K562 (cell line): ENCODE data around the gene NTM. TPM values are rescaled to one million over a fixed set of nuclear protein-coding genes. Genes with fewer than 3 reads are reported as not detected.
"Not testable (repeated sequence)": the region's sequence is repeated elsewhere in the genome, so short reads cannot be mapped to it uniquely, and the experiment has no call there.

Experiments
- ATAC-seq: fragments of 200-7000 bp; cut with Tn5 transposase; 3 replicates; pipeline ENCODE4 v1.9.1; 2020; ENCODE audit warnings: moderate library complexity
- BruUV-seq: library from RNA; stranded (reverse); fragments of 400-500 nt; replicated peaks from 2 replicates; lab custom pipeline; 2021; lab: Mats Ljungman, UMichigan
- CTCF ChIA-PET: fragments of 300-600 bp; formaldehyde crosslinking; extraction: SDS; loops from one replicate; lab custom pipeline; 2021; ENCODE audit warnings: low intra/inter-chr PET ratio; lab: Yijun Ruan, JAX
- POLR2A ChIA-PET: fragments of 300-600, 350-650 bp; sonication (Branson Sonifier 250); formaldehyde crosslinking; extraction: SDS; loops from one replicate; lab custom pipeline; 2021; ENCODE audit warnings: antibody characterized with exemption, inconsistent platforms; lab: Yijun Ruan, JAX
- DNase-seq, 4 experiments: peaks; one replicate each; pipeline versions ENCODE4 v3.0.0 to v3.0.0-alpha.2; 2011 to 2018; ENCODE audit warnings: low spot score in 3 of 4, mixed read lengths in 3 of 4; ENCODE audit errors: extremely low read depth in 1 of 4
- FAIRE-seq: peaks from 2 replicates; lab custom pipeline; 2011; peaks lifted over from hg19 to GRCh38; lab: Jason Lieb, UNC
- H2AFZ ChIP-seq: 2 replicates; pipeline ENCODE4 v1.6.0; 2011; ENCODE audit warnings: low read depth, low read length, control low read depth, inconsistent platforms
- H3K27ac ChIP-seq: fragments of 200-600 bp; 3 replicates; pipeline ENCODE4 v1.8.0; 2011; ENCODE audit warnings: low read depth, mild to moderate bottlenecking, control low read depth, inconsistent platforms, low read length, moderate library complexity, mixed read lengths; ENCODE audit errors: extremely low read depth
- H3K27me3 ChIP-seq, 2 experiments: fragments of 300-600 bp in 1 of 2; 2 replicates in 1 of 2; 3 replicates in 1 of 2; pipeline versions ENCODE4 v1.6.0 to v1.8.0; 2011; ENCODE audit warnings: inconsistent platforms in 2 of 2, low read length in 2 of 2, mild to moderate bottlenecking in 1 of 2, mixed read lengths in 1 of 2, moderate library complexity in 1 of 2; ENCODE audit not compliant: control insufficient read depth in 2 of 2, insufficient read depth in 2 of 2
- H3K36me3 ChIP-seq: fragments of 300-600 bp; 3 replicates; pipeline ENCODE4 v1.8.0; 2011; ENCODE audit warnings: mild to moderate bottlenecking, low read length, inconsistent platforms; ENCODE audit not compliant: control insufficient read depth, insufficient read depth
- H3K4me1 ChIP-seq, 2 experiments: fragments of 200-600 bp in 1 of 2; replicated peaks in 1 of 2; 2 replicates in 1 of 2; 3 replicates in 1 of 2; pipeline versions ENCODE4 v1.5.1 to v1.8.0; 2011; ENCODE audit warnings: inconsistent platforms in 2 of 2, low read length in 2 of 2, mild to moderate bottlenecking in 1 of 2, mixed read lengths in 1 of 2, moderate library complexity in 1 of 2; ENCODE audit not compliant: control insufficient read depth in 2 of 2, insufficient read depth in 2 of 2
- H3K4me2 ChIP-seq: 2 replicates; pipeline ENCODE4 v1.6.1; 2011; ENCODE audit warnings: low read length, control low read depth, inconsistent platforms, mixed read lengths; ENCODE audit not compliant: insufficient read depth
- H3K4me3 ChIP-seq: fragments of 200-600 bp; sonication (generic), shearing (Covaris generic); 2 replicates; pipeline ENCODE4 v1.5.1; 2016; ENCODE audit warnings: control low read depth, inconsistent platforms
- H3K79me2 ChIP-seq: fragments of 200-600 bp; 3 replicates; pipeline ENCODE4 v1.8.0; 2011; ENCODE audit warnings: low read length, inconsistent platforms; ENCODE audit not compliant: control insufficient read depth, insufficient read depth
- H3K9ac ChIP-seq, 2 experiments: 2 replicates each; pipeline versions ENCODE4 v1.6.0 to v1.6.1; 2011; ENCODE audit warnings: low read depth in 2 of 2, low read length in 2 of 2, control low read depth in 1 of 2, inconsistent platforms in 1 of 2, mild to moderate bottlenecking in 1 of 2, mixed read lengths in 1 of 2; ENCODE audit not compliant: insufficient read depth in 1 of 2
- H3K9me1 ChIP-seq: one replicate; pipeline ENCODE4 v1.6.0; 2011; ENCODE audit warnings: inconsistent platforms, mild to moderate bottlenecking, low read length, moderate library complexity; ENCODE audit not compliant: control insufficient read depth, insufficient read depth
- H3K9me3 ChIP-seq: replicated peaks from 2 replicates; pipeline ENCODE4 v1.5.1; 2011; ENCODE audit warnings: low read depth, low read length, inconsistent platforms; ENCODE audit not compliant: control insufficient read depth, insufficient read depth
- H4K20me1 ChIP-seq: replicated peaks from 2 replicates; pipeline ENCODE4 v1.6.1; 2011; ENCODE audit warnings: low read length, inconsistent platforms, mixed read lengths; ENCODE audit not compliant: control insufficient read depth, insufficient read depth
- CBX8 ChIP-seq: fragments of 200-600 bp; sonication (generic); IDR thresholded peaks from 2 replicates; pipeline ENCODE4 v1.6.1; 2012; ENCODE audit warnings: borderline replicate concordance, mixed run types, low read depth, mild to moderate bottlenecking, moderate library complexity, mixed read lengths, low read length, control low read depth, inconsistent platforms; ENCODE audit not compliant: poor library complexity, severe bottlenecking; ENCODE audit errors: extremely low read depth
- GMEB1 ChIP-seq: fragments of 250-450 bp; sonication (Bioruptor Pico); IDR thresholded peaks from 2 replicates; pipeline ENCODE4 v1.4.0; 2020; ENCODE audit warnings: mild to moderate bottlenecking
- HDAC8 ChIP-seq: fragments of 450-650 bp; IDR thresholded peaks from 2 replicates; pipeline ENCODE4 v1.6.1; 2016; ENCODE audit warnings: mild to moderate bottlenecking, missing genetic modification characterization, moderate library complexity, missing compliant biosample characterization
- MTA3 ChIP-seq: fragments of 450-650 bp; formaldehyde crosslinking; IDR thresholded peaks from 2 replicates; pipeline ENCODE4 v1.6.1; 2017; ENCODE audit warnings: mild to moderate bottlenecking, borderline replicate concordance
- MXI1 ChIP-seq: IDR thresholded peaks from 2 replicates; pipeline ENCODE4 v1.6.1; 2011; ENCODE audit warnings: low read depth, mild to moderate bottlenecking, improper control_type of control experiment, low read length
- POLR2G ChIP-seq: fragments of 200-400 bp; formaldehyde crosslinking; IDR thresholded peaks from 2 replicates; pipeline ENCODE4 v1.6.1; 2017; ENCODE audit warnings: low read depth, mild to moderate bottlenecking, antibody characterized with exemption, low read length, moderate library complexity
- RFX1 ChIP-seq: fragments of 450-650 bp; IDR thresholded peaks from 2 replicates; pipeline ENCODE4 v1.6.1; 2016; ENCODE audit warnings: mild to moderate bottlenecking, moderate library complexity
- RFX5 ChIP-seq: IDR thresholded peaks from 2 replicates; pipeline ENCODE4 v1.6.1; 2011; ENCODE audit warnings: low read depth, mild to moderate bottlenecking, improper control_type of control experiment, low read length
- SREBF1 ChIP-seq: fragments of 150-350 bp; IDR thresholded peaks from 2 replicates; pipeline ENCODE4 v1.6.1; 2014; ENCODE audit warnings: antibody characterized with exemption, low read depth, low read length, borderline replicate concordance
- TEAD1 ChIP-seq, 2 experiments: fragments of 450-650 bp in 1 of 2; sonication (generic) in 1 of 2; formaldehyde crosslinking; IDR thresholded peaks; 2 replicates each; pipeline versions ENCODE4 v1.4.0 to v1.8.0; 2020 to 2022; ENCODE audit warnings: mild to moderate bottlenecking in 2 of 2, missing genetic modification reagents in 1 of 2
- ZNF316 ChIP-seq: fragments of 450-650 bp; IDR thresholded peaks from 2 replicates; pipeline ENCODE4 v1.6.1; 2016
- WGBS: fragments of 100-300 bp; shearing (Covaris generic); methylation state at CpG from one replicate; pipeline ENCODE4 v1.1.6; 2016; ENCODE audit warnings: low coverage, mixed read lengths; ENCODE audit not compliant: insufficient coverage; ENCODE audit errors: missing lambda C conversion rate; 5-methylcytosine and 5-hydroxymethylcytosine counted together
- in situ Hi-C: fragments of 300-500 bp; cut with MboI; formaldehyde crosslinking; loops from 4 replicates; pipeline ENCODE4 v1.15.0; 2018; ENCODE audit warnings: inconsistent platforms, mixed read lengths
- intact Hi-C: fragments of 100-400 bp; cut with micrococcal nuclease; formaldehyde crosslinking; loops from 2 replicates; pipeline ENCODE4 v1.14.2; 2022
- polyA plus RNA-seq, 8 experiments: library from polyadenylated mRNA; depleted of rRNA in 4 of 8; stranded (reverse) in 5 of 8; unstranded in 3 of 8; fragments of >200 nt; fragmentation: Nextera tagmentation in 2 of 8; fragmentation: Illumina TruSeq in 1 of 8; extraction: Ambion mirVana in 2 of 8; extraction: Trizol in 1 of 8; gene quantifications; 2 replicates each; pipeline versions ENCODE4 v1.2.1 to v1.2.3, GENCODE V29; 2011 to 2014; ENCODE audit warnings: inconsistent platforms in 1 of 8, missing spikeins in 1 of 8
- total RNA-seq, 7 experiments: library from RNA; depleted of rRNA in 6 of 7; stranded (reverse); fragments of >200 nt in 6 of 7; fragmentation: Illumina TruSeq in 2 of 7; extraction: Trizol in 2 of 7; gene quantifications; 2 replicates each; pipeline versions ENCODE4 v1.2.1 to v1.2.3, GENCODE V29; 2011 to 2021; ENCODE audit warnings: low replicate concordance in 1 of 7

NTM gene
- total and polyA plus RNA-seq, 9 of the 15 experiments (the other 6 are each of a cell fraction or from before 2014, with no cell fraction given) = not detected

- DNase-seq (no peak), FAIRE-seq (no peak), ATAC-seq (no peak)
- ChIA-PET CTCF (no interaction called here), POLR2A (no interaction called here)
- H3K9me3 ChIP-seq = 0 out of 2 replicates have a peak, but pooled peaks cover 1% of the 10 kb centered on the region
- H4K20me1 ChIP-seq = no peaks in the 10 kb centered on the region
- H3K9me1 ChIP-seq = no peaks in the 10 kb centered on the region
- no peak overlapping the region for H2AFZ ChIP-seq
- H3K36me3 ChIP-seq = no peaks in the 10 kb centered on the region
- intact Hi-C loops (no loop called here), in situ Hi-C loops (no loop called here)
- no peak overlapping the region for H3K4me3 ChIP-seq
- TF ChIP-seq SREBF1 (no peak), RFX5 (no peak)
- 3% methylated on average over 3 of the region's 3 CpGs for WGBS
- no peaks in the 10 kb centered on the region for H3K4me1 ChIP-seq
- H3K4me2 ChIP-seq = no peak overlapping the region
- no peak overlapping the region for H3K27ac ChIP-seq
- H3K9ac ChIP-seq = no peak overlapping the region
- H3K27me3 ChIP-seq = no peaks in the 10 kb centered on the region
- no TSS peak for BruUV-seq
- no peaks in the 10 kb centered on the region for H3K79me2 ChIP-seq
Observed at GRCh38 chr11:132365650-132366049, 995.2 kb downstream of the NTM start.

GRCh38 chr11:132367293-132367692 lies 996.9 kb downstream of the NTM start:
- 3% methylated on average over 3 of the region's 3 CpGs for WGBS

GRCh38 chr11:132370114-132370513 lies 999.7 kb downstream of the NTM start:
- H3K36me3 ChIP-seq, H3K9ac ChIP-seq, H3K79me2 ChIP-seq, POLR2A ChIA-PET, in situ Hi-C loops, intact Hi-C loops, H3K9me3 ChIP-seq, CTCF ChIA-PET, BruUV-seq, H3K27me3 ChIP-seq, H3K4me3 ChIP-seq, H3K4me1 ChIP-seq, H3K4me2 ChIP-seq, H2AFZ ChIP-seq, H3K27ac ChIP-seq, DNase-seq, FAIRE-seq, ATAC-seq, H4K20me1 ChIP-seq, H3K9me1 ChIP-seq: not testable (repeated sequence)

More at GRCh38 chr11:132367293-132367692, 996.9 kb downstream of the NTM start:
- Histone ChIP-seq H3K4me1 (no peaks in the 10 kb centered on the region), H3K4me2 (no peak overlapping the region), H3K79me2 (no peaks in the 10 kb centered on the region), H3K9me3 (0 out of 2 replicates have a peak, but pooled peaks cover 1% of the 10 kb centered on the region), H3K9ac (no peak overlapping the region), H3K27ac (no peak overlapping the region), H3K9me1 (no peaks in the 10 kb centered on the region), H4K20me1 (no peaks in the 10 kb centered on the region), H3K27me3 (no peaks in the 10 kb centered on the region), H2AFZ (no peak overlapping the region)
- no peak for FAIRE-seq
- POLR2A ChIA-PET = no interaction called here
- no peak for ATAC-seq
- DNase-seq = no peak
- no TSS peak for BruUV-seq
- in situ Hi-C loops = no loop called here
- CTCF ChIA-PET = no interaction called here
- intact Hi-C loops = no loop called here
- TF ChIP-seq MXI1 (no peak), RFX1 (no peak), TEAD1 (CRISPR knock-in tag; IDR thresholded peaks at IDR 0.05) (no peak), GMEB1 (CRISPR knock-in tag) (no peak), ZNF316 (no peak), MTA3 (no peak), HDAC8 (tag) (no peak), POLR2G (no peak), CBX8 (no peak)
- TF ChIP-seq, all 486 proteins: peak for 0
- no peak overlapping the region for H3K4me3 ChIP-seq
- no peaks in the 10 kb centered on the region for H3K36me3 ChIP-seq
